NCI-H146 treated with DMSO at 0.1 percent for 48 hours (cell line): ENCODE data around the gene TBXT.
"Not testable (repeated sequence)": the region's sequence is repeated elsewhere in the genome, so short reads cannot be mapped to it uniquely, and the experiment has no call there.

Experiments used
- DNase-seq: peaks from one replicate; lab custom pipeline; 2025; ENCODE audit not compliant: unreplicated experiment; lab: John Stamatoyannopoulos, UW

The TBXT gene

GRCh38 chr6:166172546-166172945 lies 4.9 kb upstream of the TBXT start:
- DNase-seq: no peak

DNA sequence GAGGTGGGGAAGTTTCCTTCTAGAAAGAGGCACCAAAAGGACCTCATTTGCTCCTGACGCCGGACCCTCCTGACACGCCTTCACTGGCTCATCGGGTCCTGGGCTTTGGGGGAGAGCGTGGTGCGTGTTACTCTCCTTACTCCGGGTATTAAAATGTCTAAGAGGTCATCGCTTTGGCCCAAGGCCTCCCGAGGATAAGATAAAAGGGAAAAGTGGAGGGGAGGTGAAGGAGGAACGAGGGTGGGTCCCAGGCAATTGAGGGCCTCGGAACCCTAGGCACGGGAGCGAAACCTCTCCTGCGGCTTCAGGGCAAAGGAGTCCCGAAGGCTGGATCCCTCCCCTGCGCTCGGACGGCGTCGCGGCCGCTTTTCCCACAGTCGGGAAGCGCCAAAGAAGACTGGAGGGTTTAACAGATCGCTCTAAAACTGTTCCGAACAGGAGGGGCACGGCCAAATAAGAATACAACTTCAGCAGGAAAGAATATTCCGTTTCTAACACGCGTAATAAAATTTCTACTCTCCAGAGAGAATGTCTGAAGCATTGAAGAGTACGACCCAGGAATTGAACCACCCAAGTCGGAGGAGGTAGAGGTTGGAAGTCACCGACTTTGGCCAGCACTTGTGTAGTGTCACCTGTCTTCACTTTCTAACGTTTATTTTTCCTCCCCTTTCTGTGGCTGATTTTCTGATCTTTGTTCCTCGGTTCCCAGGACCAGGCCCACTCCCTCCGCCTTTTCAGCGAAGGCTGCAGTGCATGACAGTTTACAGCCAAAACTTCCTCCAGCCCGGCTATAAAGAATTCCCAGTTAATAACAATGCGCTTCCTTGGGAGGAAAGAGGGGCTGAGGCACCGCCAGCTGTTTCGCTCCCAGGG lies 2.1 kb upstream of the TBXT start:
- no peak for DNase-seq

DNA sequence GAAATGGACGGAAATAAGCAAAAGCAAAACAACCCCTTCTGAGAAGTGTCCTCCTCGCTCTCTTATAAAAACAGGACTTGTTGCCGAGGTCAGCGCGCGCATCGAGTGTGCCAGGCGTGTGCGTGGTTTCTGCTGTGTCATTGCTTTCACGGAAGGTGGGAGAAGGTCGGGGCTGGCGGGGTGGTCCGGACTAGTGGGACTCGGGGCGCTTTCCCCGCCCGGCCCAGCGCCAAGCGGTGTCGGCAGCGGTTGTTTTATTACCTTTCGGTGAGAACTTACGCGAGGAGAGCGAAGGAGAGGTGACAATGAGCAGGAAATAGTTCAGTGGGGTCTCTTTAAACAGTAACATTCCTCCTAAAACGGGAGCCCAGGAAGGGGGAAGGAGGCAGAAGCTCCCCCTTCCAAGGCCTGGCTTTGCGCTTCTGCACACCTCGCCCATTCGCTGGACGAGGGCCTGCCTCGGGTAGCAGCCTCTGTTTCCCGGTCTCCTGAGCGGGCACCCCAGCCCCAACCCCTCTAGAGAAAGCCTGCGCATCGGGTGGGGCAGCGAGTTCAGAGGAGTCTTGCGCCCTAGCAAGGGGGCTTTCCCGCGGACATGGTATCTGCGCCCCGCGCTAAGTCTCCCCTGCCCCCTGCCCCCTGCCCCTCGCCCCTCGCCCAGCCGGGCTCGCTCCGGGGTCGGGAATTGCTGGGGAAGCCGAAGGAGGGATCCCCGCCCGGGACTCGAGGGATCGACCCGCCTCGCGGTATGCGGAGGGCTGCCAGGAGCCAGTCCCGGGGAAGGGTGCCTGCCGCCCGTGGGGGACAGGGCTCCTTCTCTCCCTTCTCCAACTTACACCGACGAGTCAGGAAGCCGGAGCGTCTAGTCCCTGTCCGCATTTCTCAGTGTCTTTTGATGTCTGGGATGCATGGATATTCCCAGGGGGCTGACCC lies 1.2 kb upstream of the TBXT start:
- DNase-seq: no peak

GRCh38 chr6:166167258-166167731 lies 356 bp downstream of the TBXT start:
- DNase-seq: no peak

DNA sequence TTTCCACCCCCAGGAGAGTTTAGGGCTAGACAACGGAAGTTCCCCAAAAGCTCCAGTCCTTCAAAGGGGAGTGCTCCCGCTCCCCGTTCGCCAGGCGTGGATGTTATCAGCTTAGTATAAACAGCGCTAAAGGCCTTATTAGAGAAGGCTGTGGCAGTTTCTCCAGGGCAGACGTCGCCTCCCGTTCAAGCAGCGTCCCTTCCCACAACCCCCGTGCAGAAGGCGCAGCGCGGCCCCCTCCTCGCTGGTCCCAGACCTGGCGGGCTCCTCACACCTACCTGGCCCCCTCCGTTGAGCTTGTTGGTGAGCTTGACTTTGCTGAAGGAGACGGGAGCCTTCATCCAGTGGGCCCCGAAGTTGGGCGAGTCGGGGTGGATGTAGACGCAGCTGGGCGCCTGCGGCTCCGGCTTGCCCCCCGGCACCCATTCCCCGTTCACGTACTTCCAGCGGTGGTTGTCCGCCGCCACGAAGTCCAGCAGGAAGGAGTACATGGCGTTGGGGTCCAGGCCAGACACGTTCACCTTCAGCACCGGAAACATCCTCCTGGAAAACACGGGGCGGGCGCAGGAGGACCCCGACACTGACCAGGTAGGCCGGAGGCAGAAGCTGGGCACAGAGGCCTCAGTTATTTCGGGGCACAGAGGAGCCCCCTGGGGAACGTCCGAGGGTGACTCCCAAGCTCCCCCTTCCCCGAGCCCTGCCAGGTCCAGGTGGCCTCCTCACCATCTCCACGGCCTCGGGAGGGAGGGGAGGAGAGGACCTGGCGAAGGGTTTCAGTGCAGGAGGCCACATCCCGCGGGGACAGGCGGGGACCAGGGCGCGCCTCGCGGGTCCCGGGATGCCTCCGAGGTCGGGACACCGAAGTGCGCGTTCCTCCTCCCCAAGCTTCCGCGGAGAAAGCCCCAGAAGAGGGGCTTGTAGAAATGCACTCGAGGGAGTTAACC lies 1.1 kb downstream of the TBXT start:
- no peak for DNase-seq

- no peak for DNase-seq
Observed at GRCh38 chr6:166165558-166166313, 1.9 kb downstream of the TBXT start.

- no peak for DNase-seq
Observed at GRCh38 chr6:166162599-166163342, 4.9 kb downstream of the TBXT start.

GRCh38 chr6:166157930-166158617 lies 9.6 kb downstream of the TBXT start:
- DNase-seq: no peak

GRCh38 chr6:166156942-166157341 lies 10.7 kb downstream of the TBXT start:
- no peak for DNase-seq

DNA sequence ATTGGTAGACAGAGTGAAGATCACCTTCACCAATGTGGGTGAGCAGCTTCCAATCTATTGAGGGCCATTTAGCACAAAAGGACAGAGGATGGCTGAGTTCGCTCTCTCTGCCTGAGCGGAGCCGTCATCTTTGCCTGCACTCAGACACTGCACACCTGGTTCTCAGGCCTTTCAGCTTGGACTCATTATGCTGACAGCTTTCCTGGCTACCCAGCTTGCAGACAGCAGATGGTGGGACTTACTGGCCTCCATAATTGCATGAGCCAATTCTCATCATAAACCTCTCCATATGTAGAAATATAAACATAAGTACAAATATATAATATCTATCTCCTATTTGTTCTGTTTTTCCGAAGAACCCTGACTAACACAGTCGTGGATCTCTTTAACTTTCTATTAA lies 13.7 kb downstream of the TBXT start:
- no peak for DNase-seq

DNA sequence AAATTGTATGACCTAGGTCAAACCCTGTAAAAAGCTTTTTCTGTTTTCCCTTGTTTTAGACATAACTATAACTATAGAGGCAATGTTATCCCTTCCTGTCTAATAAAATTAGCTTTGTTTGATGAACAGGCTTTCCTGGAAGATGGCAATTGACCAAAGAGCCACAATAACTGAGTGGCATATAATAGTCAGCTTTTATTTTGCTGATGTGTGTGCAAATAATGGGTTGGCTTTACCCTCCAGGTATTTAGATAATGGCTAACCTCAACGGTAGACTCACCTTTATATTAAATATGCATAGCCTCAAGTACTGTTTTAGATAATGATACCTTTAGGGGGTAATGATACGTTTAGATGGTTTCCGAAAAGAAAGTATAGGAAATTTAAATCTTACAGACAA lies 15.0 kb downstream of the TBXT start:
- no peak for DNase-seq

GRCh38 chr6:166151798-166152197 lies 15.9 kb downstream of the TBXT start:
- DNase-seq: no peak

DNA sequence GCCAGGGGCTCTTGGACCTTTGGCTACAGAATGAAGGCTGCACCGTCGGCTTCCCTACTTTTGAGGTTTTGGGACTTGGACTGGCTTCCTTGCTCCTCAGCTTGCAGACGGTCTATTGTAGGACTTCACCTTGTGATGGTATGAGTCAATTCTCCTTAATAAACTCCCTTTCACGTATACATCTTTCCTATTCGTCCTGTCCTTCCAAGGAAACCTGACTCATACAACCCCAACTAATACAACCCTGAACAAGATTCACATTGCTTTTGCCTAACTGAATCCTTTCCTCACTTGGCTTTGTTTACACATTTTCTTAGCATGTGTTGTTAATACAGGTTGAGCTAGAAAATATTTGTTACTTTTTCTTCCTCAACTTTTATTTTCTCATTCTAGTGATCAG lies 21.9 kb downstream of the TBXT start:
- DNase-seq: no peak

GRCh38 chr6:166143011-166143410 lies 24.6 kb downstream of the TBXT start:
- no peak for DNase-seq

GRCh38 chr6:166127624-166128472 lies 39.8 kb downstream of the TBXT start:
- no peak for DNase-seq

GRCh38 chr6:166123115-166123514 lies 44.5 kb downstream of the TBXT start:
- not testable (repeated sequence) for DNase-seq

DNA sequence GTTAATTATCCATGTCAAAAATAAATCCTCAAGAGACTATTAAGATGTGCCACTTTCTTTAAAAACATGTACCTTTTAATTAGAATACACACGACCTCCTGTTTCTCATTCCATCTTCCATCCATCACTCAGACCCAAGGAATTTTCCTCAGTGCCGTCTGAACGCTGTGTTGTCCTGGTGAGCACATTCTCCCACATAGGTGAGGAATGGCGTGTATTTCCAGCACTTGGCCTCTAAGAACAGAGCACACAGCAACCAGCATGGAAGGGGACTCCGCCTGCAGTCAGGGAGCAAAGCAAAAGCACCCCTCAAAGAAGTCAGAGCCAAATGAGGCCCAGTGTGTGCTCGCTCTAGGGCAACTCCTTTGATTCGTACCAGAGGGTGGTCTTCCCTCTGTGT lies 45.9 kb downstream of the TBXT start:
- DNase-seq: no peak
